Measurements from ENCODE around the gene C1orf146.

C1orf146 gene

DNA sequence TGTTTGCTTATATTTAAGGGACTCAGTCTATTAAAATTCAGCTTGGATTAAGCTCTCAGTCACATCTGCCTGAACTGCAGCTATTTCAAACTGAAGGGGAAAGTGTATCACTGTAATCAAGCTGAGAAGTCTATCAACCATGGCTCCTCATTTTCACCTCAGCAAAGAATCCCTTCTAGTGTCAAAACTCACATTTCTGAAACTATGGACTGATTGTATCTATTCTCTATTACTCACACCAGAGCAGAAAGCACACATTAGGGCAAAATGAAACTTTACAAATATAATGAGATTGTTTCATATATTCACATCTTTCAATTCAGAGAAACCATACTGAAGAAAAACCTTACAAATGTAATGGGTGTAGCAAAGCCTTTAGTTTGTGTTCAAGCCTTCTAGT is 14.6 kb upstream of the C1orf146 start:
- H3K79me2 ChIP-seq = no peaks in the 10 kb centered on the region
- H3K9ac ChIP-seq = no peak overlapping the region
- no peak overlapping the region for H3K4me3 ChIP-seq (ENCODE audit: low read depth, low read length)
- no peak overlapping the region for H3K4me2 ChIP-seq (ENCODE audit: low read length)
- no peak overlapping the region for H2AFZ ChIP-seq
- H3K36me3 ChIP-seq (ENCODE audit: control insufficient read depth, insufficient read depth, low read length) = no peaks in the 10 kb centered on the region
- peaks cover 4% of the 10 kb centered on the region for H3K9me3 ChIP-seq (ENCODE audit: control insufficient read depth, low read length)
- H3K4me1 ChIP-seq = no peaks in the 10 kb centered on the region
- H3K27ac ChIP-seq = no peak overlapping the region
- TF ChIP-seq, protein P1, sequence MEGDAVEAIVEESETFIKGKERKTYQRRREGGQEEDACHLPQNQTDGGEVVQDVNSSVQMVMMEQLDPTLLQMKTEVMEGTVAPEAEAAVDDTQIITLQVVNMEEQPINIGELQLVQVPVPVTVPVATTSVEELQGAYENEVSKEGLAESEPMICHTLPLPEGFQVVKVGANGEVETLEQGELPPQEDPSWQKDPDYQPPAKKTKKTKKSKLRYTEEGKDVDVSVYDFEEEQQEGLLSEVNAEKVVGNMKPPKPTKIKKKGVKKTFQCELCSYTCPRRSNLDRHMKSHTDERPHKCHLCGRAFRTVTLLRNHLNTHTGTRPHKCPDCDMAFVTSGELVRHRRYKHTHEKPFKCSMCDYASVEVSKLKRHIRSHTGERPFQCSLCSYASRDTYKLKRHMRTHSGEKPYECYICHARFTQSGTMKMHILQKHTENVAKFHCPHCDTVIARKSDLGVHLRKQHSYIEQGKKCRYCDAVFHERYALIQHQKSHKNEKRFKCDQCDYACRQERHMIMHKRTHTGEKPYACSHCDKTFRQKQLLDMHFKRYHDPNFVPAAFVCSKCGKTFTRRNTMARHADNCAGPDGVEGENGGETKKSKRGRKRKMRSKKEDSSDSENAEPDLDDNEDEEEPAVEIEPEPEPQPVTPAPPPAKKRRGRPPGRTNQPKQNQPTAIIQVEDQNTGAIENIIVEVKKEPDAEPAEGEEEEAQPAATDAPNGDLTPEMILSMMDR (IDR thresholded peaks at IDR 0.05) = no peak
- H3K27me3 ChIP-seq (ENCODE audit: control insufficient read depth, insufficient read depth, low read length) = no peaks in the 10 kb centered on the region

DNA sequence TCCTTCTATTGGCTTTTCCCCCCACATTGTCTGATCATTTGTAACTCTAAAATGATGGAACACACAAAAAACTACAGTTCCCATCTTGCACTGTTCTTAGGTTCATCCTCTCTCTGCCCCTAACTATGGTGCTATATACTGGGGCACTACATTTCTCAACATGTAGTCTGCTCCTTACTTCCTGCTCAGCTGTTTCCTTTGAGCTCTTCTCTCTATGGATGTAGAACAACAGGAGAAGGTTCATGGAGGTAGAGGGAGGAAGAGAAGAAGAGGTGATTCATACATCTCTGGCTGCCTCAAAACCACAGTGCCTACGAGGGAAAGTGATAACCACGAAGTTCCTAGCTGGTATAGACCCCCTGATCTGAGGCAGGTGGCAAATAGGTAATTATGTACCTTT is 7.0 kb upstream of the C1orf146 start:
- peaks cover 4% of the 10 kb centered on the region for H3K9me3 ChIP-seq (ENCODE audit: control insufficient read depth, low read length)
- no peaks in the 10 kb centered on the region for H3K4me1 ChIP-seq
- no peak overlapping the region for H2AFZ ChIP-seq
- H3K9ac ChIP-seq = no peak overlapping the region
- H3K79me2 ChIP-seq = no peaks in the 10 kb centered on the region
- no peak overlapping the region for H3K27ac ChIP-seq
- TF ChIP-seq, protein P1 (IDR thresholded peaks at IDR 0.05) = no peak
- no peak overlapping the region for H3K4me3 ChIP-seq (ENCODE audit: low read depth, low read length)
- no peaks in the 10 kb centered on the region for H3K36me3 ChIP-seq (ENCODE audit: control insufficient read depth, insufficient read depth, low read length)
- no peaks in the 10 kb centered on the region for H3K27me3 ChIP-seq (ENCODE audit: control insufficient read depth, insufficient read depth, low read length)
- no peak overlapping the region for H3K4me2 ChIP-seq (ENCODE audit: low read length)

DNA sequence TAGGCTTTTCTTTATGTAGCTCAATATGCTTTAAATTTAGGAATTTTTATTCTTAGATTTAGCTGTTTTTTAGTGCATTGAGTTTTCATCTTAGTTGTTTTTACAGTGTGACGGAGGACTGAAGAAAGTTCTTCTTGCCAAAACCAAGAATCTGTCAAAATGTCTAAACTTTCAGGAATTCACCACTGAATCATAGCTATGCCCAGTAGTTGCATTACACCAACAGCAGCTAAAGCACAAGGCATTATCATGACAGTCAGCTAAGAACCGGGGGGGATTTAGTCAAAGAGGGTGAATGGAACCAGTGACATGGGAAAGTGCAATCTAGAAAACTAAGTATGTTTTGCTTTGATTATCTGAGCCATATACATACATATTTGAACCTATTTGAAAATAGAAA is 6.5 kb upstream of the C1orf146 start:
- Histone ChIP-seq H3K9ac (no peak overlapping the region), H3K4me3 (ENCODE audit: low read depth, low read length) (no peak overlapping the region), H2AFZ (no peak overlapping the region), H3K36me3 (ENCODE audit: control insufficient read depth, insufficient read depth, low read length) (no peaks in the 10 kb centered on the region), H3K9me3 (ENCODE audit: control insufficient read depth, low read length) (peaks cover 3% of the 10 kb centered on the region), H3K27ac (no peak overlapping the region), H3K79me2 (no peaks in the 10 kb centered on the region), H3K4me2 (ENCODE audit: low read length) (no peak overlapping the region), H3K4me1 (no peaks in the 10 kb centered on the region), H3K27me3 (ENCODE audit: control insufficient read depth, insufficient read depth, low read length) (no peaks in the 10 kb centered on the region)
- TF ChIP-seq, protein P1 (IDR thresholded peaks at IDR 0.05) = no peak

DNA sequence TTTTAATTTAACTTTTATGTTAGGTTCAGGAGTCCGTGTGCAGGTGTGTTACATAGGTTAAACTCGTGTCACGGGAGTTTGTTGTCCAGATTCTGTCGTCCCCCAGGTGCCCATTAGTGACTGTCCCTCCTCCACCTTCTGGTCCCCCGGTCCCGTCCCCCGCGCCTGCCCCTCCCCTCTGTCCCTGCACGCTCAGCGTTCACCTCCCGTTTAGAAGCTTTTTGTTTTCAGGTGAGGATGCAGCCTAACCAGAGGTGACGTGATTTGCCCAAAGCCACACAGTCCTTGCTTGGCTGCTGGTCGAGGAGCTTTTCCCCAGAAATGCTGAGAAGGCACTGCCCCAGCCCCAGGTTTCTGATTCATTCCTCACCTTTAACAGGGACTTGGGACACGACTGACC is 844 bp downstream of the C1orf146 start:
- Histone ChIP-seq H3K9ac (no peak overlapping the region), H2AFZ (no peak overlapping the region)

DNA sequence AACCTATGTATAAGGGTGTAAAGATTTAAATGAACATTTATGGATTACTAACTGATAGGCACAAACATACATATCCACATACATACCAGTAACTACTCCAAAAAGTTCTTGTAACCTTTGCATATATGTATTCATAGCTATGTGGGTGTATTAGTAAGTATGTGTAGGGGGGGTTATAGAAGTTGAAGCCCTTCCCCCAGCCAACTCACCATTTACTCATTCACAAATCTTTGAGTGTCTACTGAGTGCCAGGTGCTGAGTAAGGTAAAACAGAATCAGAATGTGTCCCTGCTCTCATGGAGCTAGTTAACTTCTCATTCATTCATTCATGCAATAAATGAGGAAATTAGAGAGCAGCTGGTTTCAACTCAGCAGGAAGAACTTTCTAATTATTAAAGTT is 1.3 kb downstream of the C1orf146 start:
- Histone ChIP-seq H3K9me3 (ENCODE audit: control insufficient read depth, low read length) (no peaks in the 10 kb centered on the region), H3K27me3 (ENCODE audit: control insufficient read depth, insufficient read depth, low read length) (no peaks in the 10 kb centered on the region), H3K27ac (no peak overlapping the region), H2AFZ (no peak overlapping the region), H3K4me3 (ENCODE audit: low read depth, low read length) (no peak overlapping the region), H3K79me2 (no peaks in the 10 kb centered on the region), H3K36me3 (ENCODE audit: control insufficient read depth, insufficient read depth, low read length) (no peaks in the 10 kb centered on the region), H3K4me2 (ENCODE audit: low read length) (no peak overlapping the region), H3K9ac (no peak overlapping the region), H3K4me1 (no peaks in the 10 kb centered on the region)
- TF ChIP-seq, protein P1 (IDR thresholded peaks at IDR 0.05) = no peak

More for the DNA sequence above, 844 bp downstream of the C1orf146 start:
- H3K4me2 ChIP-seq (ENCODE audit: low read length) = no peak overlapping the region
- no peaks in the 10 kb centered on the region for H3K4me1 ChIP-seq
- TF ChIP-seq, protein P1 (IDR thresholded peaks at IDR 0.05) = no peak
- no peak overlapping the region for H3K4me3 ChIP-seq (ENCODE audit: low read depth, low read length)
- H3K27me3 ChIP-seq (ENCODE audit: control insufficient read depth, insufficient read depth, low read length) = no peaks in the 10 kb centered on the region
- H3K9me3 ChIP-seq (ENCODE audit: control insufficient read depth, low read length) = no peaks in the 10 kb centered on the region
- H3K79me2 ChIP-seq = no peaks in the 10 kb centered on the region
- H3K27ac ChIP-seq = no peak overlapping the region
- no peaks in the 10 kb centered on the region for H3K36me3 ChIP-seq (ENCODE audit: control insufficient read depth, insufficient read depth, low read length)
